ENCODE data around the gene SLC25A30.

DNA sequence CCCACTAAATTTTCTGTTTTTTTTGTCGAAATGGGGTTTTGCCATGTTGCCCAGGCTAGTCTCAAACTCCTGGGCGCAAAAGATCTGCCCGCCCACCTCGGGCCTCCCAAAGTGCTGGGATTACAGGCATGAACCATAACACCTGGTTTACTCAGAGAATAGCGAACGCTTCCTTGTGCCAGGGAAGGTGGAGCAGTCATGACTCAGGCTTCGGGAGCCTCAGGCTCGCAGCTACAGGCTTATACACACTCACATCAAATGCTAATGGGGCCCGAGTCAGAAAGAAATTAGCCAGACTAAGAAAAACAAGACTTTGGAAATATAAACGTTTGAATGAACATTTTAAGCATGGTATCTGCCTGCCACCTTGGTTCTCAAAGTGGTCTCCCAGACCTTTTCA, 66.1 kb downstream of the SLC25A30 start:
- TF ChIP-seq CTCF (conservative IDR thresholded peaks at IDR 0.05) (no peak), ZFX (IDR thresholded peaks at IDR 0.05) (no peak)

Data from C4-2B (cell line).